Activated gamma-delta T cell treated with Interleukin-2 at 50 U/mL for 16 hours (primary cell): ENCODE measurements around the gene DAPK1.

ENCODE experiments used
- DNase-seq: peaks from one replicate; pipeline ENCODE4 v3.0.0-alpha.2; 2020

DAPK1 gene

GRCh38 chr9:87751423-87751822 lies 253.8 kb downstream of the DAPK1 start:
- DNase-seq = no peak

GRCh38 chr9:87751868-87752267 lies 254.2 kb downstream of the DAPK1 start:
- DNase-seq = no peak

- DNase-seq = no peak
These were observed 255.6 kb downstream of the DAPK1 start for GRCh38 chr9:87753313-87753712.
